Measurements from ENCODE around the gene STAT1.

Gene STAT1

GRCh38 chr2:191006997-191007783, 6.8 kb downstream of the STAT1 start:
- H3K27me3 ChIP-seq (ENCODE audit: insufficient read depth, low read depth) = no peaks in the 10 kb centered on the region
- no peaks in the 10 kb centered on the region for H3K4me1 ChIP-seq (ENCODE audit: low read depth, poor library complexity, severe bottlenecking)
- no peak overlapping the region for H3K9ac ChIP-seq
- H4K20me1 ChIP-seq (ENCODE audit: insufficient read depth) = no peaks in the 10 kb centered on the region
- H3K4me3 ChIP-seq (IDR thresholded peaks at IDR 0.05; ENCODE audit: insufficient read depth, low read depth, low read length) = no peak overlapping the region
- no peak overlapping the region for H3K4me2 ChIP-seq
- H3K27ac ChIP-seq = no peak overlapping the region
- H2AFZ ChIP-seq (ENCODE audit: low read depth) = no peak overlapping the region
- peaks cover 14% of the 10 kb centered on the region; the same call in 1 of the 2 replicates for H3K79me2 ChIP-seq (ENCODE audit: insufficient read depth, low read depth)
- H3K36me3 ChIP-seq (ENCODE audit: insufficient read depth) = no peaks in the 10 kb centered on the region; the same call in none of the 2 replicates
- TF ChIP-seq CTCF (conservative IDR thresholded peaks at IDR 0.05; ENCODE audit: low read depth, low read length) = no peak

DNA sequence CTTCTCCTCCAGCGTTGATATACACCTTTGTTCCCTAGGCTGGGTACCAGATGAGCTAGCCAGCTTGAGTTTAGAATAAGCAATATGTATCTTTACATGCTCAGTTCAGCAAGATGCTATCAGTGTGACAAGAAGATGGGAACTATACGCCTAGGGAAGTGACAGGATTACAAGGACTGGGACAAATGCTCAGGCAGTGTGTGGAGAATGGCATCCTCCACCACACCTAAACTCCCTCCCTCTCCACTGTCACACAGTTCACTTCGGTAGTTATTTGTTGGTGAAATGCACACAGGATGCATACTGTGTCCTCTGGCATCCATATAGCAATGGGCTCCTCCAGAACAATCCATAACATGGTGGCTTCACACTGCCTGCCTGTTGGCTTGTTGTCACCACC, 7.7 kb downstream of the STAT1 start:
- H3K4me3 ChIP-seq (IDR thresholded peaks at IDR 0.05; ENCODE audit: insufficient read depth, low read depth, low read length) = no peak overlapping the region

DNA sequence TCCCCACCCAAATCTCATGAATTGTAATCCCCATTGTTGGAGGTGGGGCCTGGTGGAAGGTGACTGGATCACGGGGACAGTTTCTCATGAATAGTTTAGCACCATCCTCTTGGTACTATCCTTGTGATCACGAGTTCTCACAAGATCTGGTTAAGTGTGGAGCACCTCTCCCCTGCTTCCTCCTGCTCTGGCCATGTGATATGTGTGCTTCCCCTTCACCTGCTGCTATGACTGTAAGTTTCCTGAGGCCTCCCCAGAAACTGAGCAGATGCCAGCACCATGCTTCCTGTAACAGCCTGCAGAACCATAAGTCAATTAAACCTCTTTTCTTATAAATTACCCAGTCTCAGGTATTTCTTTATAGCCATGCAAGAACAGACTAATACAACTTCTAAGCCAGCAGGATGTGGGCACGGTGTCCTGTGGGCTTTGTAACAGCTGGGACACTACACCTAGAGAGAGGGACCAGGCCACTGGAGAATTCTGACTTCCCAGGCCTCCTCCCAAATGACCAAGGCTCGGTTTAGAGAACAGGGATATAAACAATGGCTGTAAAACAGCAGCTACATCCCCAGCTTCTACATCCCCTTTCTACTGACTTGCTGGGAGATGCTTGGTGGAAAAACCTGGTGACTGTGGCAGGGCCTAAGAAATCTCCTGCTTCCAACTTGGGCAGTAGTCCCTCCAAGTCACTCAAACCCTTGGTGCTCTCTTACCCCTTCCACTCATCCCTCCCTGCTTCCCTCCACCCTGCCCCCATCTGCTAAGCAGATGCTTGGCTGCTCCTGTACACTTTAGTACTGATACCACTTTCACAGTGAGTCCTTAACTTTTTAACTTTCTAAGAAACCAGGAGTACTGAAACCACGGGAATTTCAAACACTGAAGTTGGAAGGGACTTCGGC, 10.3 kb downstream of the STAT1 start:
- TF ChIP-seq CTCF (conservative IDR thresholded peaks at IDR 0.05; ENCODE audit: low read depth, low read length) = no peak

More for the DNA sequence above, 7.7 kb downstream of the STAT1 start:
- no peak for TF ChIP-seq CTCF (conservative IDR thresholded peaks at IDR 0.05; ENCODE audit: low read depth, low read length)
- Histone ChIP-seq H3K27me3 (ENCODE audit: insufficient read depth, low read depth) (no peaks in the 10 kb centered on the region), H4K20me1 (ENCODE audit: insufficient read depth) (no peaks in the 10 kb centered on the region), H3K4me2 (no peak overlapping the region), H2AFZ (ENCODE audit: low read depth) (no peak overlapping the region), H3K36me3 (ENCODE audit: insufficient read depth) (no peaks in the 10 kb centered on the region; the same call in none of the 2 replicates), H3K4me1 (ENCODE audit: low read depth, poor library complexity, severe bottlenecking) (peaks cover 3% of the 10 kb centered on the region), H3K79me2 (ENCODE audit: insufficient read depth, low read depth) (peaks cover 8% of the 10 kb centered on the region; the same call in 1 of the 2 replicates), H3K27ac (no peak overlapping the region), H3K9ac (no peak overlapping the region)

GRCh38 chr2:191001624-191002023, 12.3 kb downstream of the STAT1 start:
- Histone ChIP-seq H3K4me3 (IDR thresholded peaks at IDR 0.05; ENCODE audit: insufficient read depth, low read depth, low read length) (no peak overlapping the region), H3K4me2 (no peak overlapping the region), H4K20me1 (ENCODE audit: insufficient read depth) (no peaks in the 10 kb centered on the region), H3K9ac (no peak overlapping the region), H3K79me2 (ENCODE audit: insufficient read depth, low read depth) (no peaks in the 10 kb centered on the region), H3K27ac (no peak overlapping the region), H2AFZ (ENCODE audit: low read depth) (no peak overlapping the region), H3K36me3 (ENCODE audit: insufficient read depth) (peaks cover 21% of the 10 kb centered on the region; the same call in 1 of the 2 replicates), H3K27me3 (ENCODE audit: insufficient read depth, low read depth) (no peaks in the 10 kb centered on the region; the same call in 1 of the 2 replicates), H3K4me1 (ENCODE audit: low read depth, poor library complexity, severe bottlenecking) (peaks cover 18% of the 10 kb centered on the region)
- no peak for TF ChIP-seq CTCF (conservative IDR thresholded peaks at IDR 0.05; ENCODE audit: low read depth, low read length)

More for the DNA sequence above, 10.3 kb downstream of the STAT1 start:
- Histone ChIP-seq H4K20me1 (ENCODE audit: insufficient read depth) (no peaks in the 10 kb centered on the region), H3K4me2 (no peak overlapping the region), H3K36me3 (ENCODE audit: insufficient read depth) (peaks cover 8% of the 10 kb centered on the region; the same call in 1 of the 2 replicates), H3K9ac (no peak overlapping the region), H3K27ac (no peak overlapping the region), H3K27me3 (ENCODE audit: insufficient read depth, low read depth) (no peaks in the 10 kb centered on the region), H3K79me2 (ENCODE audit: insufficient read depth, low read depth) (no peaks in the 10 kb centered on the region), H2AFZ (ENCODE audit: low read depth) (no peak overlapping the region), H3K4me1 (ENCODE audit: low read depth, poor library complexity, severe bottlenecking) (peaks cover 10% of the 10 kb centered on the region), H3K4me3 (IDR thresholded peaks at IDR 0.05; ENCODE audit: insufficient read depth, low read depth, low read length) (no peak overlapping the region)
